A204.1 (cell line): Measurements from ENCODE around the gene TGM6.

Source experiments
- FAIRE-seq: peaks from 2 replicates; lab custom pipeline; 2012; peaks lifted over from hg19 to GRCh38; lab: Jason Lieb, UNC

Gene TGM6

GRCh38 chr20:2364044-2364443, 16.7 kb upstream of the TGM6 start:
- FAIRE-seq: no peak

DNA sequence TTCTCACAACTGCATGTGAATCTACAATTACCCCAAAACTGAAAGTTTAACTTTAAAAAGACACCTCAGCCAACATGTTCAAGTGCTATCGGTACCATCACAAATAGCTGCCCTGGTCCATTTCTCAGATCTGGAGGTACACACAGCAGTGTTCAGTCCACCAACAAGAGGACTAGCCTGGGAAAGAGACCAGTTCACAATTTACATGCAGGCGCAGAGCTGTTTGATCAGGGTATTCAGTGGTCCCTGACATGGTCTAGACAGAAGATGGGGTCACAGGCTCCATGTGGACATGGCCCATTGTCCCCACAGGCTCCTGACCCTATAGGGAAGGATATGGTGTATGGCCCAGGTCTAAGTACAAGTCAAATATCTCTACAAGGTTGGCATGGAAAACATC, 15.6 kb upstream of the TGM6 start:
- no peak for FAIRE-seq

- no peak for FAIRE-seq
These were observed 15.0 kb upstream of the TGM6 start for GRCh38 chr20:2365666-2366065.

- no peak for FAIRE-seq
These were observed 12.1 kb upstream of the TGM6 start for GRCh38 chr20:2368621-2369020.

- no peak for FAIRE-seq
These were observed 7.6 kb upstream of the TGM6 start for GRCh38 chr20:2373098-2373497.

GRCh38 chr20:2374346-2375125, 6.2 kb upstream of the TGM6 start:
- no peak for FAIRE-seq

GRCh38 chr20:2378893-2379292, 1.8 kb upstream of the TGM6 start:
- no peak for FAIRE-seq

GRCh38 chr20:2379511-2380229, 1.0 kb upstream of the TGM6 start:
- FAIRE-seq: no peak

GRCh38 chr20:2381303-2381702, 602 bp downstream of the TGM6 start:
- FAIRE-seq: no peak

DNA sequence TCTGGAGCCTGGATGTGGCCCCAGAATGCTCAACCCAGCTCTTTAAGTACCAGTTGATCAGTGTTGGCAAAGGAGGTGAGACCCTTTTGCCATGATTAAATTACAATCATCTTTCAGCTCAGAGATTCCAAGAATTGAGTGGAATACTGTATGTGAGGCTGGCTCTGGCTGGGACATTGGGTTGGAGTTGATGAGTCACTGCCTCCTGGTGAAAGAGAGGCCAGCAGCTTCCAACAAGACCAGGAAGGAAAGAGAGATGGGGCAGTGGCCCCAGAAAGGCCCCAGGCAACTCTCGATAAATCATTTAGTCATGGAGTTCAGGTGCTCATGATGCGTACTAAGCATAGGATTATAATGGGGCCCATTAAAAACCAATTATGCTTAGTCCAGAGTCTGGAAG, 2.1 kb downstream of the TGM6 start:
- FAIRE-seq: no peak

DNA sequence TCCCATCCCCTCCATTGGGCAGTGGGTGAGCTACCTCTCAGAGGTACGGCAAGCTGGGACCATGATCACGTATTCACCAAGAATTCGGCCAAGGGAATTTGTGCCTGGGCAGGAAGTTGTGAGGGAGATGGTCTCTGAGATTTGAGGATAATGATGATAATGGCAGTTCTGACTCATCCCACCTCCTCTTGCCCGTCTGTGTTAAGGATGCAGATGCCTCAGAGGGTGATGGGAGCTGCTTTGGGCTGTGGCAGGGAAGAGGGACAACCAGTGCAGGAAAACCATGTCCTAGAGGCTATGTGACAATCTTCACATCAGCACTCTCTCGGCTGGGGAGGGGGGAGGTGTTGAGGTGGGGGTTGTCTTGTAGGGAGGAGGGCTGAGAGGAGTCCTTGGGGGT, 4.3 kb downstream of the TGM6 start:
- no peak for FAIRE-seq

GRCh38 chr20:2385496-2385895, 4.8 kb downstream of the TGM6 start:
- no peak for FAIRE-seq

DNA sequence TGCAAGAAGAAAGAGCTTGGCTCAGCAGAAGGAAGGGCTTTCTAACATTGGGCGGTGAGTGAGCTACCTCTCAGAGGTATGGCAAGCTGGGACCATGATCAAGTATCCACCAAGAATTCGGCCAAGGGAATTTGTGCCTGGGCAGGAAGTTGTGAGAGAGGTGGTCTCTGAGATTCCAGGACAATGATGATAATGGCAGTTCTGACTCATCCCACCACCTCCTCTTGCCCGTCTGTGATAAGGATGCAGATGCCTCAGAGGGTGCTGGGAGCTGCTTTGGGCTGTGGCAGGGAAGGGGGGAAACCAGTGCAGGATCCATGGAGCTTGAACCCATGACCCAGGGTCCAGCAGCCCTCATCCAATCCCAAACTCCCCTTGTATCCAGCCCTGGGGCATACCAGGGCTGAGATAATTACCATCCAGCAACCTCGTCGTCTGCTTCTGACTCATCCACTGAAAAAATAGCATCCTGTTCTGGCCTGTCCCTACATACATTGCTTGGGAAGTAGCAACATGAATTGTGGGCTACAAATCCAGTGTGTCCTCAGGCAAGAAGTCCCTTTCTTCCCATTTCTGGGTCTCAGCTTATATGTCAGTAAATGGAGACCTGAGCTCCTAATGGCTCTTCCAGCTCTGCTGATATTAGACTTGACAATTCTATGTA, 5.9 kb downstream of the TGM6 start:
- no peak for FAIRE-seq

DNA sequence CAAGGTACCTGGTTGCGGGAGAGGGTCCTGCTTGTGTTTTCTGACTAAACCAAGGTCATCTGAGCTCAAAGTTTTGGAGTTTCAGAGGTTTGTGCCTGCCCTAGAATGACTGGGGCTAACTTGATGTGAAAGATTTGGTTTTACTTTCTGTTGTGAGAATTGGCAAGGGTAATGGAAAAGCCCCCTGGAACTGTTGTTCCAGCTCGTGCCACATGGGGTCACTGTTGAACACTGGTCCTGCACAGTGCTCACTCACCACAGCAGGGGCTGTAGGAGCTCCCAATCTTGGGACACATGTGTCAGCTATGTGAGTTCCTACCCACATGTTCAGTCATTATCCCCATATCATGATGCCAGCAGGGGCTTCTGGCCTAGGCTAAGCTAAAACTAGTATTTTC, 6.5 kb downstream of the TGM6 start:
- FAIRE-seq: no peak

DNA sequence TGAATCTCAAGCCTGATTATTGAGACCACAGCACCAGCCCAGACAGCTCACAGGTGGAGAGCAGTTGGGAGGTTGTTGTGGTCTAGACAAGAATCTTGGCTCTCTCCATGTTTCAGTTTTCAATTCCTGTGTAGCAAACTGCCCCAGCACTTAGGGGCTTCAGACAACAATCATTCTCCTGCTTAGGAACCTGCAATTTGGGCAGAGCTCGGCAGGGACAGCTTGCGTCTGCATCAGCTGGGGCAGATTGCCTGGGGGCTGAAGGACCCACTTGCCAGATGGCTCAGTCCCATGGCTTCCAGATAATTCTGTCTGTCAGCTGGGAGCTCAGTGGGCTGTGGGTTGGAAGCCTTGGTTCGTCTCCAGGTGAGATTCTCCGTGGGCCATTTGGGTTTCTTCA, 6.9 kb downstream of the TGM6 start:
- FAIRE-seq: no peak

- FAIRE-seq: no peak
These were observed 10.4 kb downstream of the TGM6 start for GRCh38 chr20:2390951-2391675.

DNA sequence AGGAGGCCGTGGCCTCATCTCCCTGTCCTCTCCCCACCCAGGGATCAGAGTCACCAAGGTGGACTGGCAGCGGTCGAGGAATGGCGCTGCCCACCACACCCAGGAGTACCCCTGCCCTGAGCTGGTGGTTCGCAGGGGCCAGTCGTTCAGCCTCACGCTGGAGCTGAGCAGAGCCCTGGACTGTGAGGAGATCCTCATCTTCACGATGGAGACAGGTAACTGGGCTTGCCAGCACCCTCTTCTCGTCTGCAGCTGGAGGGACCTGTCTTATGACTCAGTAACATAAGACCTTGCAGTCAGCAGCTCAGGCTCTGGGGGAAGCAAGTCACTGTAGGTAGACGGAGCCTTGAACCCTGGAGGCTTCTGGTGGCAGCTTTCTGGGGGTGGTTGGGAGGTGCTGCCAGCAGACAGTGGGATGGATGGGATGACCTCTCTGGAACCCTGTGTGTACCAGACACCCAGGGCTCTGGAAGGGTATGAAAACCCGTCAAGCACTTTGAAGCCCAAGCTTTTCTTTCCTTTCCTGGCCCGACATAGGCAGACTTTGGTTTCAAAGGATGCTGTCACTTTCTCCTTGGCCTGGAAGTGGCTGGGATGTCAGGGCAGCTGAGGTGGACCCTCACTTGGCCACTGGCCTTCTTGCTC, 13.8 kb downstream of the TGM6 start:
- FAIRE-seq: no peak

DNA sequence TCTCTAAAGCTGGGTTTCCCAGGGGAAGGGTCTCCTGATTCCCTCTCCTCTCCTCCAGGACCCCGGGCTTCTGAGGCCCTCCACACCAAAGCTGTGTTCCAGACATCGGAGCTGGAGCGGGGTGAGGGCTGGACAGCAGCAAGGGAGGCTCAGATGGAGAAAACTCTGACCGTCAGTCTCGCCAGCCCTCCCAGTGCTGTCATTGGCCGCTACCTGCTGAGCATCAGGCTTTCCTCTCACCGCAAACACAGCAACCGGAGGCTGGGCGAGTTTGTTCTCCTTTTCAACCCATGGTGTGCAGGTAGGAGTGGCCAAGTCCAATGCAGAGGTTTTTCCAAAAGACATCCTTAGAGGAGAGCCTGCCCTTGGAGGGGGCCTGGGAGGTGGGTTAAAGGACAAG, 14.4 kb downstream of the TGM6 start:
- no peak for FAIRE-seq

- FAIRE-seq: no peak
These were observed 15.6 kb downstream of the TGM6 start for GRCh38 chr20:2396241-2396814.

DNA sequence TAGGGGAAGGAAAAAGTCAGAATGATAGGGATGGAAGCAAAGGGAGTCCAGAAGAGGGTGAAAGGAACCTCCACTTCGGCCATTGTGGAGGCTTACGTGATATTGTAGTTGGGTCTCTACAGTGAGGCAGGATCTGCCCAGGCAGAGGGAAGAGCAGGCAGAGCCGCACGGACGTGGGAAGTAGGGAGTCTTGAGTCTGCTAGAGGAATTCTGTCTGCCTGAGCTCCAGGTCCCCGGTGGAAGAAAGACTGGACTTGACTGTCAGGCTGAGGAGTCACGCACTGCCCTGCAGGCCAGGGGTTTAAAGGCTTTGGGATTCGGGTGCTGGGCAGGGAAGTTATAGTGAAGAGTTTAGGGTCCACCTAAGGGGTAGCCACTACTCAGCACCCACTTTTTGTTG, 16.4 kb downstream of the TGM6 start:
- no peak for FAIRE-seq

DNA sequence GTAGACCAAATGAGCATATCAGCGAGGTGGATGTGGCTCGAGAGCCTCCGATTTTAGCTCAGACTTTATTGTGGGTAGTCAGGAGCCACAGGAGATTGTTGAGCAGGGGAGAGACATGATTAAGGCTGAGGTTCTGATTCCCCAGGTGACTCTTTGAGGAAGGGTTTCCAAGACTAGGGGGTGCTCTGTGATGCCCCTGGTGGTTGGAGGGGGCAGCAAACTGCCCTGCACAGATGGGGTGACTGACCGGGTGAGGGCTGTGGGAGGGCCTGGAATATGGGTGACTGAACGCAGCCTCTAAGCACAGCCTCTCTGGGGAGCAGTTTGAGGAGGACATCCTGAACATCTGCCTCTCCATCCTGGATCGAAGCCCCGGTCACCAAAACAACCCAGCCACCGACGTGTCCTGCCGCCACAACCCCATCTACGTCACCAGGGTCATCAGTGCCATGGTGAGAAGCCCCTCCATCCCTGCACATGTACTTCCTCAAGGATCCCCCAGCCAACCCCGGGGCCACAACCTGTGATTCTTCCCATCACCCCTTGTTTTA, 17.0 kb downstream of the TGM6 start:
- no peak for FAIRE-seq

DNA sequence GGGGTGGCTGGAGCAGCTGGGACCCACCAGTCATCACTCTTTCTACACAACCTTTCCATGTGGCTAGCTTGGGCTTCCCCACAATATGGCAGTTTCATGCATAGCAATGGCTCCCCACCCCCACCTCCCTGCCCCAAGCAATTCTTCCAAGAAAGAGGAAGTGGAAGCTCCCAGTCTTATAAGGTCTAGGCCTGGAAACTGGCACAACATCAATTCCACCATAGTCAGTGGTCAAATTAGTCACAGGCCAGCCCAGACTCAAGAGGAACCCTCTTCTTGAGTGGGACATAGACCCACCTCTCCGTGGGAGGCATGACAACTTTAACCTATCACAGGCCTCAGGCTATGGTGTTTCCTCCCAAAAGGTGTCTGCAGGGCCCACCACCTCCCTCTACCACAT, 17.7 kb downstream of the TGM6 start:
- no peak for FAIRE-seq
